Measurements from ENCODE around the gene PPP1R9A.

DNA sequence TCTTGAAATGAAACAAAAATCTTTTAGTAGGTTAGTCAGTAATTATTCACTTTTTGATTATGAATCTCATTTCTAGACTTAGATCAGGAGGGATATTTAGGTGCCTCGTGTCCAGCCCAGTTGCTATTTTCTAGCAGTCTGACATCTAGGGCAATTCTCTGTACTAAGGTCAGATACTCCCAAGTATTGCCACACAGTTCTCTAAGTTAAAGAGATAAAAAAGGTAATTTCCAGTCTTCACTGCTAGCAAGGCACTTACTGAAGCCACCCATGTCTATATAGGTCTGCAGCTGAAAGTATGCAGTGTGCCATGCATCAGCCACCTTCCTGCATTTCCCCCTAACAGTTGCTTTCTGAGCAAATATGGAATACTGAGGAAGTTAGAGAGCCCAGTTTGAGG is 333.5 kb downstream of the PPP1R9A start:
- TF ChIP-seq, protein P1, sequence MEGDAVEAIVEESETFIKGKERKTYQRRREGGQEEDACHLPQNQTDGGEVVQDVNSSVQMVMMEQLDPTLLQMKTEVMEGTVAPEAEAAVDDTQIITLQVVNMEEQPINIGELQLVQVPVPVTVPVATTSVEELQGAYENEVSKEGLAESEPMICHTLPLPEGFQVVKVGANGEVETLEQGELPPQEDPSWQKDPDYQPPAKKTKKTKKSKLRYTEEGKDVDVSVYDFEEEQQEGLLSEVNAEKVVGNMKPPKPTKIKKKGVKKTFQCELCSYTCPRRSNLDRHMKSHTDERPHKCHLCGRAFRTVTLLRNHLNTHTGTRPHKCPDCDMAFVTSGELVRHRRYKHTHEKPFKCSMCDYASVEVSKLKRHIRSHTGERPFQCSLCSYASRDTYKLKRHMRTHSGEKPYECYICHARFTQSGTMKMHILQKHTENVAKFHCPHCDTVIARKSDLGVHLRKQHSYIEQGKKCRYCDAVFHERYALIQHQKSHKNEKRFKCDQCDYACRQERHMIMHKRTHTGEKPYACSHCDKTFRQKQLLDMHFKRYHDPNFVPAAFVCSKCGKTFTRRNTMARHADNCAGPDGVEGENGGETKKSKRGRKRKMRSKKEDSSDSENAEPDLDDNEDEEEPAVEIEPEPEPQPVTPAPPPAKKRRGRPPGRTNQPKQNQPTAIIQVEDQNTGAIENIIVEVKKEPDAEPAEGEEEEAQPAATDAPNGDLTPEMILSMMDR (IDR thresholded peaks at IDR 0.05) = no peak
- TF ChIP-seq POLR2AphosphoS5 (IDR thresholded peaks at IDR 0.05) = no peak

Measured in prostate gland (tissue), 2 donors.